ENCODE data around the gene TRMT112.

GRCh38 chr11:64317961-64318765 lies 804 bp upstream of the TRMT112 start, which contains the start of gene PRDX5:
- TF ChIP-seq, protein P1, sequence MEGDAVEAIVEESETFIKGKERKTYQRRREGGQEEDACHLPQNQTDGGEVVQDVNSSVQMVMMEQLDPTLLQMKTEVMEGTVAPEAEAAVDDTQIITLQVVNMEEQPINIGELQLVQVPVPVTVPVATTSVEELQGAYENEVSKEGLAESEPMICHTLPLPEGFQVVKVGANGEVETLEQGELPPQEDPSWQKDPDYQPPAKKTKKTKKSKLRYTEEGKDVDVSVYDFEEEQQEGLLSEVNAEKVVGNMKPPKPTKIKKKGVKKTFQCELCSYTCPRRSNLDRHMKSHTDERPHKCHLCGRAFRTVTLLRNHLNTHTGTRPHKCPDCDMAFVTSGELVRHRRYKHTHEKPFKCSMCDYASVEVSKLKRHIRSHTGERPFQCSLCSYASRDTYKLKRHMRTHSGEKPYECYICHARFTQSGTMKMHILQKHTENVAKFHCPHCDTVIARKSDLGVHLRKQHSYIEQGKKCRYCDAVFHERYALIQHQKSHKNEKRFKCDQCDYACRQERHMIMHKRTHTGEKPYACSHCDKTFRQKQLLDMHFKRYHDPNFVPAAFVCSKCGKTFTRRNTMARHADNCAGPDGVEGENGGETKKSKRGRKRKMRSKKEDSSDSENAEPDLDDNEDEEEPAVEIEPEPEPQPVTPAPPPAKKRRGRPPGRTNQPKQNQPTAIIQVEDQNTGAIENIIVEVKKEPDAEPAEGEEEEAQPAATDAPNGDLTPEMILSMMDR (IDR thresholded peaks at IDR 0.05; ENCODE audit: low read length) = peak; percentile 25; the same call in 1 of the 2 replicates
- TF ChIP-seq EZH2phosphoT487 (IDR thresholded peaks at IDR 0.05; ENCODE audit: low read length) = no peak
- no peak for TF ChIP-seq EZH2 (optimal IDR thresholded peaks at IDR 0.05; ENCODE audit: low read depth, low read length)
